Smooth muscle cell (in vitro differentiated cells): ENCODE results near the gene TECR. TPM values are rescaled to one million over a fixed set of nuclear protein-coding genes. Genes with fewer than 3 reads are reported as not detected.
"Not testable (repeated sequence)": the region's sequence is repeated elsewhere in the genome, so short reads cannot be mapped to it uniquely, and the experiment has no call there.

ENCODE experiments used
- DNase-seq: peaks from one replicate; lab custom pipeline; 2025; ENCODE audit not compliant: unreplicated experiment; lab: John Stamatoyannopoulos, UW
- H2AFZ ChIP-seq: fragments of 200-600 bp; sonication (generic); 2 replicates; pipeline ENCODE4 v1.6.0; 2016; ENCODE audit warnings: antibody characterized with exemption, low read depth, mild to moderate bottlenecking
- H3F3A ChIP-seq: fragments of 200-600 bp; sonication (generic); 2 replicates; pipeline ENCODE4 v1.6.0; 2017; ENCODE audit warnings: antibody characterized with exemption, low read depth
- H3K27ac ChIP-seq: fragments of 200-600 bp; sonication (generic); 2 replicates; pipeline ENCODE4 v1.5.1; 2016; ENCODE audit warnings: low read depth, mild to moderate bottlenecking
- H3K27me3 ChIP-seq: fragments of 200-600 bp; sonication (generic); 2 replicates; pipeline ENCODE4 v1.6.1; 2016; ENCODE audit warnings: low read depth, mild to moderate bottlenecking
- H3K36me3 ChIP-seq: fragments of 200-600 bp; sonication (generic); 2 replicates; pipeline ENCODE4 v1.5.1; 2016; ENCODE audit warnings: low read depth
- H3K4me1 ChIP-seq: fragments of 200-600 bp; sonication (generic); 2 replicates; pipeline ENCODE4 v1.5.1; 2016; ENCODE audit warnings: low read depth
- H3K4me2 ChIP-seq: fragments of 200-600 bp; sonication (generic); 2 replicates; pipeline ENCODE4 v1.6.0; 2016; ENCODE audit warnings: mild to moderate bottlenecking
- H3K4me3 ChIP-seq: fragments of 200-600 bp; sonication (generic); 2 replicates; pipeline ENCODE4 v1.5.1; 2016; ENCODE audit warnings: mild to moderate bottlenecking
- H3K79me2 ChIP-seq: fragments of 200-600 bp; sonication (generic); 2 replicates; pipeline ENCODE4 v1.6.0; 2016; ENCODE audit warnings: low read depth, mild to moderate bottlenecking
- H3K9ac ChIP-seq: fragments of 200-600 bp; sonication (generic); 2 replicates; pipeline ENCODE4 v1.6.0; 2016; ENCODE audit warnings: low read depth
- H3K9me3 ChIP-seq: fragments of 200-600 bp; sonication (generic); replicated peaks from 2 replicates; pipeline ENCODE4 v1.5.1; 2016; ENCODE audit warnings: low read depth
- H4K20me1 ChIP-seq: fragments of 200-600 bp; sonication (generic); 2 replicates; pipeline ENCODE4 v1.6.0; 2016; ENCODE audit warnings: low read depth
- WGBS: methylation state at CpG from one replicate; pipeline ENCODE4 v1.1.7; 2016; ENCODE audit warnings: low lambda C conversion rate; 5-methylcytosine and 5-hydroxymethylcytosine counted together
- polyA plus RNA-seq: library from polyadenylated mRNA; unstranded; fragments of >200 nt; fragmentation: Nextera tagmentation; extraction: Ambion mirVana; gene quantifications from 2 replicates; pipeline ENCODE4 v1.2.1, GENCODE V29; 2016
- total RNA-seq: library from RNA; depleted of rRNA; stranded (reverse); fragments of >200 nt; gene quantifications from 2 replicates; pipeline ENCODE4 v1.2.3, GENCODE V29; 2014
- TF ChIP-seq, protein P1 (sequence below): fragments of 200-600 bp; sonication (generic); IDR thresholded peaks from 2 replicates; pipeline ENCODE4 v1.5.1; 2017; ENCODE audit warnings: borderline replicate concordance, mild to moderate bottlenecking, antibody characterized with exemption; ENCODE audit not compliant: insufficient read depth, poor library complexity, severe bottlenecking

Gene TECR
- total and polyA plus RNA-seq, 2 experiments from 2014 or later, result 86.1 to 216 TPM

- no peaks in the 10 kb centered on the region for H3K27me3 ChIP-seq
- TF ChIP-seq, protein P1, sequence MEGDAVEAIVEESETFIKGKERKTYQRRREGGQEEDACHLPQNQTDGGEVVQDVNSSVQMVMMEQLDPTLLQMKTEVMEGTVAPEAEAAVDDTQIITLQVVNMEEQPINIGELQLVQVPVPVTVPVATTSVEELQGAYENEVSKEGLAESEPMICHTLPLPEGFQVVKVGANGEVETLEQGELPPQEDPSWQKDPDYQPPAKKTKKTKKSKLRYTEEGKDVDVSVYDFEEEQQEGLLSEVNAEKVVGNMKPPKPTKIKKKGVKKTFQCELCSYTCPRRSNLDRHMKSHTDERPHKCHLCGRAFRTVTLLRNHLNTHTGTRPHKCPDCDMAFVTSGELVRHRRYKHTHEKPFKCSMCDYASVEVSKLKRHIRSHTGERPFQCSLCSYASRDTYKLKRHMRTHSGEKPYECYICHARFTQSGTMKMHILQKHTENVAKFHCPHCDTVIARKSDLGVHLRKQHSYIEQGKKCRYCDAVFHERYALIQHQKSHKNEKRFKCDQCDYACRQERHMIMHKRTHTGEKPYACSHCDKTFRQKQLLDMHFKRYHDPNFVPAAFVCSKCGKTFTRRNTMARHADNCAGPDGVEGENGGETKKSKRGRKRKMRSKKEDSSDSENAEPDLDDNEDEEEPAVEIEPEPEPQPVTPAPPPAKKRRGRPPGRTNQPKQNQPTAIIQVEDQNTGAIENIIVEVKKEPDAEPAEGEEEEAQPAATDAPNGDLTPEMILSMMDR, result no peak
- H3K9me3 ChIP-seq, result no peaks in the 10 kb centered on the region
- no peaks in the 10 kb centered on the region for H3K79me2 ChIP-seq
- H3K4me2 ChIP-seq, result no peak overlapping the region
- H3K4me1 ChIP-seq, result no peaks in the 10 kb centered on the region
- H3K27ac ChIP-seq, result no peak overlapping the region
- H3K36me3 ChIP-seq, result no peaks in the 10 kb centered on the region
- no peak overlapping the region for H2AFZ ChIP-seq
- H3K4me3 ChIP-seq, result no peak overlapping the region
- H4K20me1 ChIP-seq, result no peaks in the 10 kb centered on the region
- DNase-seq, result no peak
- H3K9ac ChIP-seq, result no peak overlapping the region
- 78% methylated on average over 11 of the region's 11 CpGs for WGBS
- H3F3A ChIP-seq, result peaks cover 10% of the 10 kb centered on the region
Observed at GRCh38 chr19:14502334-14503092, 26.9 kb upstream of the TECR start.

DNA sequence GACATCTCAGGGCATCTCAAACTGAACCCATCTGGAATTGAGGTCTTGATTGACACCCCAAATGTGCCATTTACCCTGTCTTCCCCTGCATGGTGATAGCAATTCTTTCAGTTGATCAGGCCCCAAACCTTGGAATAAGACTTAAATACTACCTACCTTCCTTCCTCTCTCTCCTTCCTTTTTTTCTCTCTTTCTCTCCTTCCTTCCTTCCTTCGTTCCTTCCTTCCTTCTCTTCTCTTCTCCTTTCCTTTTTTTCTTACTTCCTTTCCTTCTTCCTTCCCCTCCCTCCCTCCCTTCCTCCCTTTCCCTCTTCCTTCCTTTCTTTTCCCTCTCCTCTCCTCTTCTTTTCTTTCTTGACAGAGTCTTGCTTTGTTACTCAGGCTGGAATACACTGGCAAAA is 26.1 kb upstream of the TECR start:
- Histone ChIP-seq H3F3A (peaks cover 10% of the 10 kb centered on the region), H3K9me3 (no peaks in the 10 kb centered on the region), H3K4me2 (no peak overlapping the region), H3K36me3 (no peaks in the 10 kb centered on the region), H3K27me3 (no peaks in the 10 kb centered on the region), H3K27ac (no peak overlapping the region), H3K4me1 (no peaks in the 10 kb centered on the region), H3K79me2 (no peaks in the 10 kb centered on the region), H2AFZ (no peak overlapping the region), H4K20me1 (no peaks in the 10 kb centered on the region), H3K9ac (no peak overlapping the region), H3K4me3 (no peak overlapping the region)
- WGBS, result 53% methylated on average over 1 of the region's 1 CpG
- TF ChIP-seq, protein P1, result no peak
- DNase-seq, result no peak

DNA sequence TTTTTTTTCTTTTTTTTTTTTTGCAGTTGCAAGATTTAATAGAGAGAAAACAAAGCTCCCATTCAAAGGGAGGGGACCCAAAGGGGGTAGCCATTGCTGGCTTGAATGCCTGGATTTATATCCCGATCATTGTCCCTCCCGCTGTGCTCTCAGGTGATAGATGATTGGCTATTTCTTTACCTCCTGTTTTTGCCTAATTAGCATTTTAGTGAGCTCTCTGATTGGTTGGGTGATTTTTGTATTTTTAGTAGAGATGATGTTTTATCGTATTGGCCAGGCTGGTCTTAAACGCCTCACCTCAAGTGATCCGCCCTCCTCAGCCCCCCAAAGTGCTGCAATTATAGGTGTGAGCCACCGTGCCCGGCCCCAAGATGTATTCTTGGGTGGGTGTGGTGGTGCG is 24.8 kb upstream of the TECR start:
- not testable (repeated sequence) for H3K9me3 ChIP-seq, H3K4me2 ChIP-seq, H4K20me1 ChIP-seq, H3K36me3 ChIP-seq, H3K27me3 ChIP-seq, H2AFZ ChIP-seq, H3K9ac ChIP-seq, H3K4me3 ChIP-seq, H3K27ac ChIP-seq, H3K4me1 ChIP-seq, H3K79me2 ChIP-seq, DNase-seq
- H3F3A ChIP-seq, result peaks cover 10% of the 10 kb centered on the region
- 94% methylated on average over 8 of the region's 8 CpGs for WGBS

DNA sequence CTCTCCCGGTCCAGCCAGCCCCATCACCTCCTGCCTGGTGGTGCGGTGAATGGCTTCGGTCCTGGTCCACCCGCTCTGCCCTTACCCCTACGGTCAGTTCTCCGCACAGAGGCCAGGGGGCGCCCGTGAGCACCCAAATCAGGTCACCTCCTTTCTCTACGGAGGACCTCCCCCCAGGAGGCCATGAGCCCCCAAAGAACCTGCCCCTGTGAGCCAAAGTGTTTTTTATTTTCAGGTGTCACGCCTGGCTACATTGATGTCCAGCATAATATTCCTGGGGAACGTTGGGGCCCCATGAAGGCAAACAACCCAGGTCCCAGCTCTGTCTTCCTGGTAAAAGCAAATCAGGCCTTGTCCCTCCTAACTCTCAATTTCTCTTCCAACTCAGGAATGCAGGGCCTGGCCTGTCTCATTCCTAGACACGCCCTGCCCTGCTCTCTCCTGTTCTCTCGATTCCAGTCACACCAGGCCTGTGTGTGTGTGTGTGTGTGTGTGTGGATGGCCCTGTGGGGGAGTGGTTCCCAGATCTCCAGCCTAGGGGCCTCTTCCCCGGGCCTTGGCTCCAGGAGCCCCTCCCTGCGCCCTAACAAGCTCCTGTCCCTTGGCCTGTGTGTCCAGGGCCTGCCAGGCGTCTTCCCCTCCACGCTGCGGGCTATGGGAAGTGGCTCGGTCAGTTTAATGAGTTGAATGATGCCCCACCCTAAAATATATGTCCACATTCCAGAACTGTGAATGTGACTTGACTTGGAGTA is 23.7 kb upstream of the TECR start:
- Histone ChIP-seq H4K20me1 (no peaks in the 10 kb centered on the region), H3K27me3 (no peaks in the 10 kb centered on the region), H3F3A (peaks cover 10% of the 10 kb centered on the region), H2AFZ (no peak overlapping the region), H3K27ac (peak overlapping the region; percentile 85), H3K4me1 (no peaks in the 10 kb centered on the region), H3K4me2 (peak overlapping the region; percentile 57), H3K79me2 (no peaks in the 10 kb centered on the region), H3K9ac (peak overlapping the region; percentile 81), H3K4me3 (no peak overlapping the region), H3K36me3 (no peaks in the 10 kb centered on the region), H3K9me3 (no peaks in the 10 kb centered on the region)
- peak; percentile 39 for DNase-seq
- TF ChIP-seq, protein P1, result peak; percentile 73
- 24% methylated on average over 19 of the region's 19 CpGs for WGBS
